Endothelial cell of umbilical vein (primary cell): Measurements from ENCODE around the gene COG2. TPM values are rescaled to one million over a fixed set of nuclear protein-coding genes. Genes with fewer than 3 reads are reported as not detected.

Source experiments
- BruUV-seq: library from RNA; stranded (reverse); fragments of 400-500 nt; replicated peaks from 2 replicates; lab custom pipeline; 2021; lab: Mats Ljungman, UMichigan
- CTCF ChIA-PET: fragments of 300-600, 350-600 bp; sonication (Branson Sonifier 250); formaldehyde crosslinking; loops from one replicate; lab custom pipeline; 2021; ENCODE audit warnings: antibody characterized with exemption, inconsistent platforms; lab: Charles Lee
- POLR2A ChIA-PET: fragments of 300-600, 350-600 bp; sonication (Branson Sonifier 250); formaldehyde crosslinking; loops from one replicate; lab custom pipeline; 2021; ENCODE audit warnings: antibody characterized with exemption, inconsistent platforms; lab: Charles Lee
- DNase-seq: peaks from one replicate; pipeline ENCODE4 v3.0.0-alpha.2; 2011; ENCODE audit warnings: low read depth, low spot score
- FAIRE-seq: peaks from 2 replicates; lab custom pipeline; 2011; peaks lifted over from hg19 to GRCh38; lab: Jason Lieb, UNC
- H2AFZ ChIP-seq: 2 replicates; pipeline ENCODE4 v1.6.0; 2012; ENCODE audit warnings: low read depth, low read length, control low read depth, inconsistent platforms
- H3K27ac ChIP-seq: 2 replicates; pipeline ENCODE4 v1.5.1; 2011; ENCODE audit warnings: low read depth, mild to moderate bottlenecking, control low read depth, low read length, moderate library complexity; ENCODE audit not compliant: insufficient read depth
- H3K27me3 ChIP-seq, 2 experiments: 2 replicates each; pipeline versions ENCODE4 v1.6.0 to v1.6.1; 2011; ENCODE audit warnings: low read length in 2 of 2, mixed read lengths in 1 of 2; ENCODE audit not compliant: control insufficient read depth in 2 of 2, insufficient read depth in 2 of 2
- H3K36me3 ChIP-seq, 2 experiments: 2 replicates in 1 of 2; 3 replicates in 1 of 2; pipeline ENCODE4 v1.5.1; 2011; ENCODE audit warnings: low read length in 2 of 2, mild to moderate bottlenecking in 1 of 2, moderate library complexity in 1 of 2; ENCODE audit not compliant: control insufficient read depth in 2 of 2, insufficient read depth in 2 of 2; ENCODE audit errors: extremely low read depth in 1 of 2
- H3K4me1 ChIP-seq: 3 replicates; pipeline ENCODE4 v1.5.1; 2011; ENCODE audit warnings: mild to moderate bottlenecking, low read length; ENCODE audit not compliant: control insufficient read depth, insufficient read depth; ENCODE audit errors: extremely low read depth
- H3K4me2 ChIP-seq: 2 replicates; pipeline ENCODE4 v1.6.1; 2011; ENCODE audit warnings: low read length, control low read depth, mixed read lengths; ENCODE audit not compliant: insufficient read depth
- H3K4me3 ChIP-seq, 3 experiments: fragments of 200-600 bp in 1 of 3; sonication (generic), shearing (Covaris generic) in 1 of 3; replicated peaks in 1 of 3; 2 replicates each; pipeline ENCODE4 v1.5.1; 2011 to 2016; ENCODE audit warnings: control low read depth in 3 of 3, low read length in 3 of 3, mild to moderate bottlenecking in 2 of 3, inconsistent platforms in 1 of 3, low read depth in 1 of 3, moderate library complexity in 1 of 3; ENCODE audit not compliant: insufficient read depth in 1 of 3
- H3K79me2 ChIP-seq: 2 replicates; pipeline ENCODE4 v1.6.0; 2012; ENCODE audit warnings: low read length, inconsistent platforms; ENCODE audit not compliant: control insufficient read depth, insufficient read depth
- H3K9ac ChIP-seq: replicated peaks from 2 replicates; pipeline ENCODE3; 2011; ENCODE audit warnings: low read length, control low read depth; ENCODE audit not compliant: insufficient read depth; ENCODE audit errors: extremely low read depth
- H3K9me1 ChIP-seq: replicated peaks from 3 replicates; pipeline ENCODE4 v1.6.0; 2011; ENCODE audit warnings: mild to moderate bottlenecking, low read length; ENCODE audit not compliant: control insufficient read depth, insufficient read depth; ENCODE audit errors: extremely low read depth
- H3K9me3 ChIP-seq: replicated peaks from 2 replicates; pipeline ENCODE4 v1.5.1; 2012; ENCODE audit warnings: low read length, inconsistent platforms; ENCODE audit not compliant: control insufficient read depth, insufficient read depth
- H4K20me1 ChIP-seq: replicated peaks from 2 replicates; pipeline ENCODE3; 2011; ENCODE audit warnings: mild to moderate bottlenecking, low read length; ENCODE audit not compliant: control insufficient read depth, insufficient read depth; ENCODE audit errors: extremely low read depth
- CTCF ChIP-seq, 2 donors: IDR thresholded peaks; 1 replicate in 1 of 2; 2 replicates in 1 of 2; pipeline ENCODE4 v1.5.1; 2011; ENCODE audit warnings: low read length in 2 of 2, mild to moderate bottlenecking in 2 of 2, moderate library complexity in 2 of 2, control low read depth in 1 of 2, inconsistent platforms in 1 of 2, low read depth in 1 of 2; ENCODE audit not compliant: insufficient read depth in 1 of 2; ENCODE audit errors: extremely low read depth in 1 of 2
- EZH2 ChIP-seq: IDR thresholded peaks from 2 replicates; pipeline ENCODE4 v1.6.1; 2012; ENCODE audit warnings: borderline replicate concordance, low read depth, mild to moderate bottlenecking, moderate library complexity, low read length, inconsistent platforms; ENCODE audit not compliant: severe bottlenecking
- FOS ChIP-seq: IDR thresholded peaks from 2 replicates; pipeline ENCODE4 v1.6.1; 2011; ENCODE audit warnings: mild to moderate bottlenecking, low read length, moderate library complexity, borderline replicate concordance; ENCODE audit not compliant: insufficient read depth
- GATA2 ChIP-seq: IDR thresholded peaks from 2 replicates; pipeline ENCODE4 v1.7.0; 2011; ENCODE audit warnings: low read depth, mild to moderate bottlenecking, moderate library complexity, mixed read lengths, low read length; ENCODE audit not compliant: insufficient read length, insufficient read depth
- JUN ChIP-seq: IDR thresholded peaks from 2 replicates; pipeline ENCODE4 v1.6.1; 2011; ENCODE audit warnings: borderline replicate concordance, low read depth; ENCODE audit not compliant: insufficient read length, insufficient read depth
- MAX ChIP-seq: IDR thresholded peaks from 2 replicates; pipeline ENCODE4 v1.6.1; 2011; ENCODE audit not compliant: insufficient read depth, insufficient read length
- MYC ChIP-seq: IDR thresholded peaks from one replicate; pipeline ENCODE4 v1.6.1; 2011; ENCODE audit warnings: mild to moderate bottlenecking, low read depth, low read length
- POLR2A ChIP-seq: IDR thresholded peaks from 2 replicates; pipeline ENCODE4 v1.6.1; 2012; ENCODE audit warnings: low read depth, mild to moderate bottlenecking, control low read depth, low read length
- POLR2AphosphoS5 ChIP-seq: IDR thresholded peaks from 2 replicates; pipeline ENCODE4 v1.6.1; 2012; ENCODE audit warnings: low read depth, mild to moderate bottlenecking, control low read depth, low read length, moderate library complexity; ENCODE audit not compliant: insufficient read depth
- dilution Hi-C: fragments of 300-500 bp; cut with MboI; formaldehyde crosslinking; loops from one replicate; pipeline ENCODE4 v1.15.0; 2019; ENCODE audit warnings: low sequenced_read_pairs; ENCODE audit not compliant: extremely low pct_ligation_motif_present
- intact Hi-C: fragments of 100-400 bp; cut with micrococcal nuclease; formaldehyde crosslinking; loops from one replicate; pipeline ENCODE4 v1.10.0; 2022
- polyA plus RNA-seq, 4 experiments: library from polyadenylated mRNA; depleted of rRNA in 3 of 4; stranded (reverse) in 3 of 4; unstranded in 1 of 4; fragments of >200 nt; gene quantifications; 2 replicates each; pipeline versions ENCODE4 v1.2.1 to v1.2.3, GENCODE V29; 2011 to 2012; ENCODE audit warnings: missing spikeins in 1 of 4
- total RNA-seq: library from RNA; stranded (reverse); gene quantifications from 2 replicates; pipeline ENCODE4 v1.2.3, GENCODE V29; 2021

Gene COG2
- total and polyA plus RNA-seq, 2 donors (not counting 3 experiments of a cell fraction or from before 2014, with no cell fraction given), result 7.6 to 24.2 TPM

- TF ChIP-seq MYC (no peak), CTCF (IDR thresholded peaks at IDR 0.05; ENCODE audit: extremely low read depth in 1 of 2, insufficient read depth in 1 of 2, low read depth in 1 of 2, low read length in 2 of 2) (no peak), MAX (no peak), GATA2 (no peak), EZH2 (no peak), JUN (no peak), POLR2AphosphoS5 (no peak), FOS (no peak), POLR2A (no peak)
- ChIA-PET POLR2A (no interaction called here), CTCF (interaction anchor here (0.9 kb wide), 1 partner anchor 17 kb away, joined by 3 read pairs; no protein-coding TSS in a partner anchor)
- no peaks in the 10 kb centered on the region for H3K79me2 ChIP-seq
- intact Hi-C loops, result no loop called here
- DNase-seq (no peak), FAIRE-seq (no peak)
- H3K4me2 ChIP-seq, result no peak overlapping the region
- dilution Hi-C loops, result no loop called here
- no peak overlapping the region for H3K27ac ChIP-seq
- no peaks in the 10 kb centered on the region for H3K9me1 ChIP-seq
- H3K4me1 ChIP-seq, result no peaks in the 10 kb centered on the region
- H4K20me1 ChIP-seq, result no peaks in the 10 kb centered on the region
- H3K9ac ChIP-seq, result no peak overlapping the region
- H3K36me3 ChIP-seq, result peaks cover 7 to 17% of the 10 kb centered on the region in 2 experiments
- H2AFZ ChIP-seq, result no peak overlapping the region
- no TSS peak for BruUV-seq
- H3K27me3 ChIP-seq, result no peaks in the 10 kb centered on the region
- no peak overlapping the region for H3K4me3 ChIP-seq
- no peaks in the 10 kb centered on the region for H3K9me3 ChIP-seq
These were observed 47.8 kb downstream of the COG2 start for GRCh38 chr1:230690101-230690500.
